Measurements from ENCODE around the gene TCTN3. TPM values are rescaled to one million over a fixed set of nuclear protein-coding genes. Genes with fewer than 3 reads are reported as not detected.

TCTN3 gene
- total and polyA plus RNA-seq, 7 experiments from 2014 or later, result 16.2 to 60.7 (median 22.8) TPM

- H3K27me3 Mint-ChIP-seq, result no peaks in the 10 kb centered on the region
- no peak overlapping the region for H3K4me3 Mint-ChIP-seq
- H3K9me3 Mint-ChIP-seq, result peaks cover 0 to 10% (median 6%) of the 10 kb centered on the region in 11 donors
- Histone ChIP-seq H3K9me3 (ENCODE audit: control insufficient read depth in 2 of 3, low read length in 3 of 3) (no peaks in the 10 kb centered on the region), H3K4me1 (ENCODE audit: control insufficient read depth in 2 of 2, insufficient read depth in 2 of 2, low read length in 2 of 2) (no peaks in the 10 kb centered on the region), H3K27ac (ENCODE audit: low read depth, low read length) (no peak overlapping the region), H3K4me3 (ENCODE audit: low read length) (no peak overlapping the region), H3K27me3 (ENCODE audit: control insufficient read depth in 2 of 2, insufficient read depth in 2 of 2, low read length in 2 of 2) (no peaks in the 10 kb centered on the region), H3K36me3 (ENCODE audit: control insufficient read depth in 2 of 3, insufficient read depth in 3 of 3, low read length in 3 of 3) (peaks cover 2 to 58% (median 4%) of the 10 kb centered on the region in 3 experiments)
- peaks cover 14 to 63% (median 51%) of the 10 kb centered on the region in 5 donors for H3K36me3 Mint-ChIP-seq
- ChIA-PET CTCF (no interaction called here), POLR2A (no interaction called here)
- intact Hi-C loops (cut with micrococcal nuclease), result no loop called here
- DNase-seq, result no peak
- H3K27ac Mint-ChIP-seq, result no peak overlapping the region
- H3K4me1 Mint-ChIP-seq, result peaks cover 0 to 21% (median 9%) of the 10 kb centered on the region in 7 donors
- ATAC-seq, result no peak
Measured at GRCh38 chr10:95648138-95648537, 45.6 kb downstream of the TCTN3 start.

GRCh38 chr10:95646160-95646559, 47.6 kb downstream of the TCTN3 start:
- Histone ChIP-seq H3K36me3 (ENCODE audit: control insufficient read depth in 2 of 3, insufficient read depth in 3 of 3, low read length in 3 of 3) (peaks cover under 1 to 58% (median 13%) of the 10 kb centered on the region in 3 experiments), H3K9me3 (ENCODE audit: control insufficient read depth in 2 of 3, low read length in 3 of 3) (no peaks in the 10 kb centered on the region), H3K27me3 (ENCODE audit: control insufficient read depth in 2 of 2, insufficient read depth in 2 of 2, low read length in 2 of 2) (no peaks in the 10 kb centered on the region), H3K27ac (ENCODE audit: low read depth, low read length) (no peak overlapping the region), H3K4me3 (ENCODE audit: low read length) (no peak overlapping the region), H3K4me1 (ENCODE audit: control insufficient read depth in 2 of 2, insufficient read depth in 2 of 2, low read length in 2 of 2) (no peaks in the 10 kb centered on the region)
- POLR2A ChIA-PET, result no interaction called here
- peak overlapping the region in 1 of 9 donors; percentile 37 for H3K27ac Mint-ChIP-seq
- intact Hi-C loops (cut with micrococcal nuclease), result no loop called here
- no peak overlapping the region for H3K4me3 Mint-ChIP-seq
- no peaks in the 10 kb centered on the region for H3K27me3 Mint-ChIP-seq
- peaks cover 0 to 2% (median 0%) of the 10 kb centered on the region in 11 donors for H3K9me3 Mint-ChIP-seq
- H3K36me3 Mint-ChIP-seq, result peaks cover 6 to 56% (median 38%) of the 10 kb centered on the region in 5 donors
- H3K4me1 Mint-ChIP-seq, result peaks cover 0 to 21% (median 0%) of the 10 kb centered on the region in 7 donors
- CTCF ChIA-PET, result no interaction called here
- ATAC-seq (no peak), DNase-seq (no peak)

GRCh38 chr10:95644901-95645300, 48.8 kb downstream of the TCTN3 start:
- POLR2A ChIA-PET, result no interaction called here
- no peak for ATAC-seq
- no peaks in the 10 kb centered on the region for H3K9me3 Mint-ChIP-seq
- Histone ChIP-seq H3K4me3 (ENCODE audit: low read length) (no peak overlapping the region), H3K9me3 (ENCODE audit: control insufficient read depth in 2 of 3, low read length in 3 of 3) (no peaks in the 10 kb centered on the region), H3K27me3 (ENCODE audit: control insufficient read depth in 2 of 2, insufficient read depth in 2 of 2, low read length in 2 of 2) (no peaks in the 10 kb centered on the region), H3K27ac (ENCODE audit: low read depth, low read length) (no peak overlapping the region), H3K36me3 (ENCODE audit: control insufficient read depth in 2 of 3, insufficient read depth in 3 of 3, low read length in 3 of 3) (peaks cover 5 to 56% (median 13%) of the 10 kb centered on the region in 3 experiments), H3K4me1 (ENCODE audit: control insufficient read depth in 2 of 2, insufficient read depth in 2 of 2, low read length in 2 of 2) (no peaks in the 10 kb centered on the region)
- intact Hi-C loops (cut with micrococcal nuclease), result no loop called here
- peak overlapping the region in 1 of 9 donors; percentile 68 for H3K27ac Mint-ChIP-seq
- peaks cover 0 to 19% (median 0%) of the 10 kb centered on the region in 7 donors for H3K4me1 Mint-ChIP-seq
- CTCF ChIA-PET, result no interaction called here
- DNase-seq, result no peak
- peaks cover 3 to 56% (median 30%) of the 10 kb centered on the region in 5 donors for H3K36me3 Mint-ChIP-seq
- no peaks in the 10 kb centered on the region for H3K27me3 Mint-ChIP-seq
- no peak overlapping the region for H3K4me3 Mint-ChIP-seq

- H3K4me1 ChIP-seq (ENCODE audit: control insufficient read depth in 2 of 2, insufficient read depth in 2 of 2, low read length in 2 of 2), result no peaks in the 10 kb centered on the region
- H3K27ac ChIP-seq (ENCODE audit: low read depth, low read length), result no peak overlapping the region
- intact Hi-C loops (cut with micrococcal nuclease), result no loop called here
- Mint-ChIP-seq H3K27ac (peak overlapping the region in 3 of 9 donors; percentile 14 to 77 (median 26)), H3K9me3 (no peaks in the 10 kb centered on the region), H3K27me3 (no peaks in the 10 kb centered on the region), H3K36me3 (peaks cover 8 to 55% (median 31%) of the 10 kb centered on the region in 5 donors), H3K4me3 (no peak overlapping the region), H3K4me1 (peaks cover 0 to 13% (median 0%) of the 10 kb centered on the region in 7 donors)
- no peak overlapping the region for H3K4me3 ChIP-seq (ENCODE audit: low read length)
- no peak for ATAC-seq
- H3K27me3 ChIP-seq (ENCODE audit: control insufficient read depth in 2 of 2, insufficient read depth in 2 of 2, low read length in 2 of 2), result no peaks in the 10 kb centered on the region
- H3K36me3 ChIP-seq (ENCODE audit: control insufficient read depth in 2 of 3, insufficient read depth in 3 of 3, low read length in 3 of 3), result peaks cover 8 to 44% (median 13%) of the 10 kb centered on the region in 3 experiments
- ChIA-PET CTCF (no interaction called here), POLR2A (no interaction called here)
- DNase-seq, result no peak
- no peaks in the 10 kb centered on the region for H3K9me3 ChIP-seq (ENCODE audit: control insufficient read depth in 2 of 3, low read length in 3 of 3)
Measured at GRCh38 chr10:95640891-95641315, 52.8 kb downstream of the TCTN3 start.

- ChIA-PET CTCF (no interaction called here), POLR2A (no interaction called here)
- Mint-ChIP-seq H3K27ac (no peak overlapping the region), H3K4me3 (no peak overlapping the region), H3K9me3 (no peaks in the 10 kb centered on the region), H3K27me3 (no peaks in the 10 kb centered on the region), H3K36me3 (peaks cover 19 to 71% (median 51%) of the 10 kb centered on the region in 5 donors), H3K4me1 (no peaks in the 10 kb centered on the region)
- H3K4me3 ChIP-seq (ENCODE audit: low read length), result no peak overlapping the region
- H3K27me3 ChIP-seq (ENCODE audit: control insufficient read depth in 2 of 2, insufficient read depth in 2 of 2, low read length in 2 of 2), result no peaks in the 10 kb centered on the region
- H3K4me1 ChIP-seq (ENCODE audit: control insufficient read depth in 2 of 2, insufficient read depth in 2 of 2, low read length in 2 of 2), result no peaks in the 10 kb centered on the region
- ATAC-seq (no peak), DNase-seq (no peak)
- intact Hi-C loops (cut with micrococcal nuclease), result no loop called here
- H3K27ac ChIP-seq (ENCODE audit: low read depth, low read length), result no peak overlapping the region
- no peaks in the 10 kb centered on the region for H3K9me3 ChIP-seq (ENCODE audit: control insufficient read depth in 2 of 3, low read length in 3 of 3)
- H3K36me3 ChIP-seq (ENCODE audit: control insufficient read depth in 2 of 3, insufficient read depth in 3 of 3, low read length in 3 of 3), result peaks cover 8 to 66% (median 14%) of the 10 kb centered on the region in 3 experiments
Measured at GRCh38 chr10:95637911-95638310, 55.8 kb downstream of the TCTN3 start.

GRCh38 chr10:95637140-95637539, 56.6 kb downstream of the TCTN3 start:
- H3K9me3 ChIP-seq (ENCODE audit: control insufficient read depth in 2 of 3, low read length in 3 of 3), result no peaks in the 10 kb centered on the region
- ATAC-seq, result no peak
- intact Hi-C loops (cut with micrococcal nuclease), result no loop called here
- Mint-ChIP-seq H3K4me1 (peaks cover 0 to 1% (median 0%) of the 10 kb centered on the region in 7 donors), H3K4me3 (no peak overlapping the region), H3K36me3 (peaks cover 23 to 71% (median 48%) of the 10 kb centered on the region in 5 donors), H3K27ac (no peak overlapping the region), H3K27me3 (no peaks in the 10 kb centered on the region), H3K9me3 (no peaks in the 10 kb centered on the region)
- ChIA-PET CTCF (no interaction called here), POLR2A (no interaction called here)
- no peaks in the 10 kb centered on the region for H3K4me1 ChIP-seq (ENCODE audit: control insufficient read depth in 2 of 2, insufficient read depth in 2 of 2, low read length in 2 of 2)
- H3K4me3 ChIP-seq (ENCODE audit: low read length), result no peak overlapping the region
- DNase-seq, result no peak
- no peaks in the 10 kb centered on the region for H3K27me3 ChIP-seq (ENCODE audit: control insufficient read depth in 2 of 2, insufficient read depth in 2 of 2, low read length in 2 of 2)
- H3K36me3 ChIP-seq (ENCODE audit: control insufficient read depth in 2 of 3, insufficient read depth in 3 of 3, low read length in 3 of 3), result peaks cover 8 to 65% (median 12%) of the 10 kb centered on the region in 3 experiments
- H3K27ac ChIP-seq (ENCODE audit: low read depth, low read length), result no peak overlapping the region

GRCh38 chr10:95635319-95635733, 58.4 kb downstream of the TCTN3 start:
- Histone ChIP-seq H3K27me3 (ENCODE audit: control insufficient read depth in 2 of 2, insufficient read depth in 2 of 2, low read length in 2 of 2) (no peaks in the 10 kb centered on the region), H3K9me3 (ENCODE audit: control insufficient read depth in 2 of 3, low read length in 3 of 3) (no peaks in the 10 kb centered on the region), H3K4me1 (ENCODE audit: control insufficient read depth in 2 of 2, insufficient read depth in 2 of 2, low read length in 2 of 2) (no peaks in the 10 kb centered on the region), H3K4me3 (ENCODE audit: low read length) (no peak overlapping the region), H3K36me3 (ENCODE audit: control insufficient read depth in 2 of 3, insufficient read depth in 3 of 3, low read length in 3 of 3) (peaks cover 3 to 60% (median 15%) of the 10 kb centered on the region in 3 experiments), H3K27ac (ENCODE audit: low read depth, low read length) (no peak overlapping the region)
- intact Hi-C loops (cut with micrococcal nuclease), result no loop called here
- H3K27me3 Mint-ChIP-seq, result no peaks in the 10 kb centered on the region
- ChIA-PET CTCF (no interaction called here), POLR2A (no interaction called here)
- H3K27ac Mint-ChIP-seq, result no peak overlapping the region
- no peak for DNase-seq
- ATAC-seq, result no peak
- peaks cover 23 to 71% (median 41%) of the 10 kb centered on the region in 5 donors for H3K36me3 Mint-ChIP-seq
- H3K4me3 Mint-ChIP-seq, result no peak overlapping the region
- peaks cover 0 to 1% (median 0%) of the 10 kb centered on the region in 7 donors for H3K4me1 Mint-ChIP-seq
- no peaks in the 10 kb centered on the region for H3K9me3 Mint-ChIP-seq
